GM23338 (cell line): Measurements from ENCODE around the gene CACTIN. TPM values are rescaled to one million over a fixed set of nuclear protein-coding genes. Genes with fewer than 3 reads are reported as not detected.

Experiments used
- ATAC-seq: fragments of 200-7000 bp; cut with Tn5 transposase; 3 replicates; pipeline ENCODE4 v1.9.1; 2020
- DNase-seq: peaks from one replicate; pipeline ENCODE4 v3.0.0-alpha.2; 2015; ENCODE audit warnings: low spot score
- H2AFZ ChIP-seq: fragments of 200-600 bp; sonication (generic); 2 replicates; pipeline ENCODE4 v1.8.0; 2016; ENCODE audit warnings: antibody characterized with exemption, mild to moderate bottlenecking, moderate library complexity
- H3F3A ChIP-seq: fragments of 200-600 bp; sonication (generic); replicated peaks from 2 replicates; pipeline ENCODE4 v1.8.0; 2017; ENCODE audit warnings: antibody characterized with exemption, mixed run types, low read depth
- H3K27ac ChIP-seq: fragments of 200-600 bp; sonication (generic); 2 replicates; pipeline ENCODE4 v1.6.1; 2016; ENCODE audit warnings: low read depth
- H3K27me3 ChIP-seq: fragments of 200-600 bp; sonication (generic); 2 replicates; pipeline ENCODE4 v1.8.0; 2016; ENCODE audit warnings: mild to moderate bottlenecking, mixed run types, moderate library complexity; ENCODE audit not compliant: insufficient read depth
- H3K36me3 ChIP-seq: fragments of 200-600 bp; sonication (generic); 2 replicates; pipeline ENCODE4 v1.8.0; 2016; ENCODE audit warnings: mild to moderate bottlenecking; ENCODE audit not compliant: insufficient read depth
- H3K4me1 ChIP-seq: fragments of 200-600 bp; sonication (generic); 2 replicates; pipeline ENCODE4 v1.8.0; 2016; ENCODE audit warnings: mild to moderate bottlenecking, moderate library complexity; ENCODE audit not compliant: insufficient read depth
- H3K4me2 ChIP-seq: fragments of 200-600 bp; sonication (generic); 2 replicates; pipeline ENCODE4 v1.7.1; 2017; ENCODE audit warnings: mixed run types
- H3K4me3 ChIP-seq: fragments of 200-600 bp; sonication (generic); 2 replicates; pipeline ENCODE4 v1.6.1; 2016; ENCODE audit warnings: mixed run types
- H3K79me2 ChIP-seq: fragments of 200-600 bp; sonication (generic); replicated peaks from 2 replicates; pipeline ENCODE4 v1.8.0; 2017; ENCODE audit warnings: mild to moderate bottlenecking; ENCODE audit not compliant: insufficient read depth
- H3K9me2 ChIP-seq: fragments of 200-600 bp; sonication (generic); 2 replicates; pipeline ENCODE4 v1.8.0; 2017; ENCODE audit not compliant: insufficient read depth
- H4K20me1 ChIP-seq: fragments of 200-600 bp; sonication (generic); replicated peaks from 2 replicates; pipeline ENCODE4 v1.8.0; 2017; ENCODE audit warnings: mild to moderate bottlenecking; ENCODE audit not compliant: insufficient read depth
- H3K27ac Mint-ChIP-seq: 2 replicates; pipeline ENCODE4 v1.8.0; 2020; ENCODE audit warnings: inconsistent platforms, mild to moderate bottlenecking, moderate library complexity, mixed read lengths
- H3K27me3 Mint-ChIP-seq: 3 replicates; pipeline ENCODE4 v1.8.0; 2022; ENCODE audit warnings: low read depth, mild to moderate bottlenecking, moderate library complexity, mixed read lengths, inconsistent platforms; ENCODE audit not compliant: insufficient read depth, poor library complexity
- H3K36me3 Mint-ChIP-seq: 3 replicates; pipeline ENCODE4 v1.8.0; 2021; ENCODE audit warnings: low read depth, mild to moderate bottlenecking, inconsistent platforms, moderate library complexity, mixed read lengths
- H3K4me1 Mint-ChIP-seq: 3 replicates; pipeline ENCODE4 v1.8.0; 2020; ENCODE audit warnings: mild to moderate bottlenecking, inconsistent platforms, mixed read lengths
- H3K4me3 Mint-ChIP-seq: 3 replicates; pipeline ENCODE4 v1.8.0; 2021; ENCODE audit warnings: moderate library complexity, mild to moderate bottlenecking, inconsistent platforms, mixed read lengths
- H3K9me3 Mint-ChIP-seq: 3 replicates; pipeline ENCODE4 v1.8.0; 2020; ENCODE audit warnings: moderate library complexity, mild to moderate bottlenecking, inconsistent platforms, mixed read lengths
- JUNB ChIP-seq: IDR thresholded peaks from one replicate; pipeline ENCODE4 v1.6.1; 2016; ENCODE audit warnings: antibody characterized with exemption; ENCODE audit not compliant: unreplicated experiment
- polyA plus RNA-seq: library from polyadenylated mRNA; unstranded; fragments of >200 nt; fragmentation: Nextera tagmentation; extraction: Ambion mirVana; gene quantifications from 2 replicates; pipeline ENCODE4 v1.2.1, GENCODE V29; 2016
- total RNA-seq: library from RNA; depleted of rRNA; stranded (reverse); fragments of >200 nt; shearing (Covaris generic); gene quantifications from 2 replicates; pipeline ENCODE4 v1.2.3, GENCODE V29; 2014
- TF ChIP-seq, protein P1 (sequence below), 2 experiments: fragments of 200-600 bp in 1 of 2; sonication (generic) in 1 of 2; conservative IDR thresholded peaks; 2 replicates each; pipeline versions ENCODE4 v1.5.1 to v1.6.1; 2016 to 2017; ENCODE audit warnings: antibody characterized with exemption in 2 of 2, low read depth in 2 of 2, mild to moderate bottlenecking in 2 of 2, moderate library complexity in 1 of 2
- TF ChIP-seq, protein P2 (sequence below): IDR thresholded peaks from one replicate; pipeline ENCODE4 v1.6.1; 2018; ENCODE audit warnings: antibody characterized with exemption; ENCODE audit not compliant: unreplicated experiment

CACTIN gene
- total and polyA plus RNA-seq, 2 experiments from 2014 or later = 14.3 to 47.4 TPM

DNA sequence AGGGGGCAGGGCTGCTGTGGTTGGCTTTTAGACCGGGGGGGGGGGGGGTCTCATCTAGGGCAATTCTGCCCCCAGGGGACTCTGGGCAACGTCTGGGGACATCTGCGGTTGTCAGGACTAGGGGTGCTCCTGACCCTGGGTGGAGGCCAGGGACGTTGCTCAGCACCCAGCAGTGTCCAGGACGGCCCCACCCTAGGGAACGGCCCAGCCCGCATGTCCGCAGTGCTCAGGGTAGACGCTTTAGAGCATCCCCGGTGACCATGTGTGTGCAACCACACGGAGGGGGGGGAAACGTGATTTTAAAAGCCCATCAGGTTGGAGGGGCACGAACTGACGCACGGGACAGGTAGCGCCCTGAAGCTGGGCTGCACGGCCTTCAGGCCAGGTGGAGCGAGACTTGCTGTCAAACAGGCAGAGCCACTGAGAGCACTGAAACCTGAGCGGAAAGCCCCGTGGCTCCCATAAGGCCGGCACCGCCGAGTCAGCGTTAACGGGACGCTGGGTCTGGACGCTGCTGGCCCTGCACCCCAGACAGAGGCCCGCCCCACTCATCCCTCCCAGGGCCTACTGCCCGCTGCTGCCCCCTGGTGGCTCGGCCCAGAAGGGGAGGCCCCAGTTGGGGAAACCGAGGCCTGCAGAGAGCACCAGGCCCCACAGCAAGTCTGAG lies 8.3 kb downstream of the CACTIN start:
- peaks cover 18% of the 10 kb centered on the region for H3K36me3 Mint-ChIP-seq
- ATAC-seq (peak; percentile 85), DNase-seq (peak; percentile 79)
- Histone ChIP-seq H4K20me1 (peaks cover 5% of the 10 kb centered on the region), H3K79me2 (no peaks in the 10 kb centered on the region), H3K27ac (no peak overlapping the region), H3K4me1 (no peaks in the 10 kb centered on the region; the same call in 1 of the 2 replicates), H3F3A (0 out of 2 replicates have a peak, but pooled peaks cover 8% of the 10 kb centered on the region), H3K36me3 (no peaks in the 10 kb centered on the region), H3K9me2 (no peaks in the 10 kb centered on the region), H3K4me2 (no peak overlapping the region), H3K4me3 (no peak overlapping the region), H2AFZ (no peak overlapping the region), H3K27me3 (no peaks in the 10 kb centered on the region)
- H3K9me3 Mint-ChIP-seq = no peaks in the 10 kb centered on the region
- H3K27me3 Mint-ChIP-seq = peaks cover 4% of the 10 kb centered on the region
- no peak for TF ChIP-seq JUNB
- TF ChIP-seq, protein P1, sequence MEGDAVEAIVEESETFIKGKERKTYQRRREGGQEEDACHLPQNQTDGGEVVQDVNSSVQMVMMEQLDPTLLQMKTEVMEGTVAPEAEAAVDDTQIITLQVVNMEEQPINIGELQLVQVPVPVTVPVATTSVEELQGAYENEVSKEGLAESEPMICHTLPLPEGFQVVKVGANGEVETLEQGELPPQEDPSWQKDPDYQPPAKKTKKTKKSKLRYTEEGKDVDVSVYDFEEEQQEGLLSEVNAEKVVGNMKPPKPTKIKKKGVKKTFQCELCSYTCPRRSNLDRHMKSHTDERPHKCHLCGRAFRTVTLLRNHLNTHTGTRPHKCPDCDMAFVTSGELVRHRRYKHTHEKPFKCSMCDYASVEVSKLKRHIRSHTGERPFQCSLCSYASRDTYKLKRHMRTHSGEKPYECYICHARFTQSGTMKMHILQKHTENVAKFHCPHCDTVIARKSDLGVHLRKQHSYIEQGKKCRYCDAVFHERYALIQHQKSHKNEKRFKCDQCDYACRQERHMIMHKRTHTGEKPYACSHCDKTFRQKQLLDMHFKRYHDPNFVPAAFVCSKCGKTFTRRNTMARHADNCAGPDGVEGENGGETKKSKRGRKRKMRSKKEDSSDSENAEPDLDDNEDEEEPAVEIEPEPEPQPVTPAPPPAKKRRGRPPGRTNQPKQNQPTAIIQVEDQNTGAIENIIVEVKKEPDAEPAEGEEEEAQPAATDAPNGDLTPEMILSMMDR (conservative IDR thresholded peaks at IDR 0.05; ENCODE audit: low read depth in 2 of 2) = peak; percentile 78 to 89
- H3K4me3 Mint-ChIP-seq = no peak overlapping the region
- no peak overlapping the region for H3K27ac Mint-ChIP-seq
- H3K4me1 Mint-ChIP-seq = 0 out of 3 replicates have a peak, but pooled peaks cover 2% of the 10 kb centered on the region

DNA sequence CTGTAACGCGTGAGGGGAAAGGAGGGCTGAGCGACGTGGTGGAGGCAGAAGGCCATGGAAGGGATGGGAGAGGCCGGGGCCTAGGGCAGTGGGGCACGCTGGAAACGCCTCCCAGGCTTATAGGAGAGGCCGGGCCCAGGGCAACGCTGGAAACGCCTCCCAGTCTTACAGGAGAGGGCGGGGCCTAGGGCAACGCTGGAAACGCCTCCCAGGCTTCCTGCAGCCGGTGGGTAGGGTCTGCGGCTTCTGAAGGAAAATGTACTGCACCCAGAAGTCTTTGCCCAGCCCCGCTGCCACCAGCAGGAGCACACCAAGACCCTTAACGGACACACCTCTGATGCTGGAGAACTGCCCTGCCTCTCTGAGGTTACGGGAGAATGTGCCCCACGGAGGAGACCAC lies 9.1 kb downstream of the CACTIN start:
- Histone ChIP-seq H2AFZ (no peak overlapping the region), H3K36me3 (no peaks in the 10 kb centered on the region), H3K27me3 (no peaks in the 10 kb centered on the region), H3K27ac (no peak overlapping the region), H3K4me2 (no peak overlapping the region), H4K20me1 (peaks cover 5% of the 10 kb centered on the region), H3F3A (0 out of 2 replicates have a peak, but pooled peaks cover 8% of the 10 kb centered on the region), H3K4me1 (no peaks in the 10 kb centered on the region; the same call in 1 of the 2 replicates), H3K9me2 (no peaks in the 10 kb centered on the region), H3K79me2 (no peaks in the 10 kb centered on the region), H3K4me3 (no peak overlapping the region)
- Mint-ChIP-seq H3K27me3 (peaks cover 4% of the 10 kb centered on the region), H3K27ac (no peak overlapping the region), H3K4me1 (0 out of 3 replicates have a peak, but pooled peaks cover 2% of the 10 kb centered on the region), H3K9me3 (no peaks in the 10 kb centered on the region), H3K4me3 (no peak overlapping the region), H3K36me3 (peaks cover 13% of the 10 kb centered on the region)
- TF ChIP-seq, protein P2, sequence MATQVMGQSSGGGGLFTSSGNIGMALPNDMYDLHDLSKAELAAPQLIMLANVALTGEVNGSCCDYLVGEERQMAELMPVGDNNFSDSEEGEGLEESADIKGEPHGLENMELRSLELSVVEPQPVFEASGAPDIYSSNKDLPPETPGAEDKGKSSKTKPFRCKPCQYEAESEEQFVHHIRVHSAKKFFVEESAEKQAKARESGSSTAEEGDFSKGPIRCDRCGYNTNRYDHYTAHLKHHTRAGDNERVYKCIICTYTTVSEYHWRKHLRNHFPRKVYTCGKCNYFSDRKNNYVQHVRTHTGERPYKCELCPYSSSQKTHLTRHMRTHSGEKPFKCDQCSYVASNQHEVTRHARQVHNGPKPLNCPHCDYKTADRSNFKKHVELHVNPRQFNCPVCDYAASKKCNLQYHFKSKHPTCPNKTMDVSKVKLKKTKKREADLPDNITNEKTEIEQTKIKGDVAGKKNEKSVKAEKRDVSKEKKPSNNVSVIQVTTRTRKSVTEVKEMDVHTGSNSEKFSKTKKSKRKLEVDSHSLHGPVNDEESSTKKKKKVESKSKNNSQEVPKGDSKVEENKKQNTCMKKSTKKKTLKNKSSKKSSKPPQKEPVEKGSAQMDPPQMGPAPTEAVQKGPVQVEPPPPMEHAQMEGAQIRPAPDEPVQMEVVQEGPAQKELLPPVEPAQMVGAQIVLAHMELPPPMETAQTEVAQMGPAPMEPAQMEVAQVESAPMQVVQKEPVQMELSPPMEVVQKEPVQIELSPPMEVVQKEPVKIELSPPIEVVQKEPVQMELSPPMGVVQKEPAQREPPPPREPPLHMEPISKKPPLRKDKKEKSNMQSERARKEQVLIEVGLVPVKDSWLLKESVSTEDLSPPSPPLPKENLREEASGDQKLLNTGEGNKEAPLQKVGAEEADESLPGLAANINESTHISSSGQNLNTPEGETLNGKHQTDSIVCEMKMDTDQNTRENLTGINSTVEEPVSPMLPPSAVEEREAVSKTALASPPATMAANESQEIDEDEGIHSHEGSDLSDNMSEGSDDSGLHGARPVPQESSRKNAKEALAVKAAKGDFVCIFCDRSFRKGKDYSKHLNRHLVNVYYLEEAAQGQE = no peak
- ATAC-seq = peak; percentile 23
- DNase-seq = peak; percentile 56
